ENCODE data around the gene LYPD4.

DNA sequence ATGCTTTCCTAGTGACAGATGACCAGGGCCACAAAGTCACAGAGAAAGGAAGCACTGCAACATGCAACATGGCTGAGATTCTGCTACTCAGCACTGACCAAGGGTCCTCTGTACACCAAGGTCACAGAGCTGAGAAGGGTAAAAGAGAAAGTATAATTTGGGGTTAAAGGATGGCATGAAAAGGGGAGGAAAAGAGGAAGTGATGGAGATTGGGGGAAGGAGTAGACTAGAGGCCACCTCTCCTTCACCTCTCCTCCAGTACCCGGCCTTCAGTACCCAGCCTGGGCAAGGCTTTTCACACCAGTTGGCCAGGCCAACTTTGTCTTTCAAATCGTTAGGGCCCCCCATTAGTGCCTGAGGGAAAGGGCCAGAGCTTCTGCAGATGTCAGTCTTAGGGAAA is 9.3 kb upstream of the LYPD4 start:
- TF ChIP-seq, protein P1, sequence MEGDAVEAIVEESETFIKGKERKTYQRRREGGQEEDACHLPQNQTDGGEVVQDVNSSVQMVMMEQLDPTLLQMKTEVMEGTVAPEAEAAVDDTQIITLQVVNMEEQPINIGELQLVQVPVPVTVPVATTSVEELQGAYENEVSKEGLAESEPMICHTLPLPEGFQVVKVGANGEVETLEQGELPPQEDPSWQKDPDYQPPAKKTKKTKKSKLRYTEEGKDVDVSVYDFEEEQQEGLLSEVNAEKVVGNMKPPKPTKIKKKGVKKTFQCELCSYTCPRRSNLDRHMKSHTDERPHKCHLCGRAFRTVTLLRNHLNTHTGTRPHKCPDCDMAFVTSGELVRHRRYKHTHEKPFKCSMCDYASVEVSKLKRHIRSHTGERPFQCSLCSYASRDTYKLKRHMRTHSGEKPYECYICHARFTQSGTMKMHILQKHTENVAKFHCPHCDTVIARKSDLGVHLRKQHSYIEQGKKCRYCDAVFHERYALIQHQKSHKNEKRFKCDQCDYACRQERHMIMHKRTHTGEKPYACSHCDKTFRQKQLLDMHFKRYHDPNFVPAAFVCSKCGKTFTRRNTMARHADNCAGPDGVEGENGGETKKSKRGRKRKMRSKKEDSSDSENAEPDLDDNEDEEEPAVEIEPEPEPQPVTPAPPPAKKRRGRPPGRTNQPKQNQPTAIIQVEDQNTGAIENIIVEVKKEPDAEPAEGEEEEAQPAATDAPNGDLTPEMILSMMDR (conservative IDR thresholded peaks at IDR 0.05 in 1 of 2, IDR thresholded peaks at IDR 0.05 in 1 of 2; ENCODE audit: low read depth in 1 of 2, low read length in 2 of 2) = no peak
- TF ChIP-seq EZH2 (IDR thresholded peaks at IDR 0.05; ENCODE audit: low read length, missing control alignments) = no peak

All from fibroblast of lung (primary cell).